Mucosa of rectum (tissue), 2 donors: ENCODE data around the gene ITSN1.
A peak's percentile ranks its signal among the peaks of the same experiment; 100 is the strongest.

Source experiments
- H3K27ac ChIP-seq, 2 donors: one replicate each; pipeline ENCODE4 v1.7.0; 2013; ENCODE audit warnings: inconsistent platforms in 2 of 2, low read depth in 2 of 2, low read length in 2 of 2
- H3K27me3 ChIP-seq, 2 donors: one replicate each; pipeline ENCODE4 v1.7.0; 2013; ENCODE audit warnings: low read length in 2 of 2; ENCODE audit not compliant: control insufficient read depth in 2 of 2, insufficient read depth in 2 of 2
- H3K36me3 ChIP-seq, 2 donors: one replicate each; pipeline ENCODE4 v1.7.0; 2013; ENCODE audit warnings: low read length in 2 of 2; ENCODE audit not compliant: control insufficient read depth in 2 of 2, insufficient read depth in 2 of 2
- H3K4me1 ChIP-seq, 2 donors: one replicate each; pipeline ENCODE4 v1.7.0; 2013; ENCODE audit warnings: low read length in 2 of 2, mild to moderate bottlenecking in 1 of 2; ENCODE audit not compliant: control insufficient read depth in 2 of 2, insufficient read depth in 2 of 2
- H3K4me3 ChIP-seq, 2 donors: one replicate each; pipeline ENCODE4 v1.7.0; 2013; ENCODE audit warnings: low read length in 2 of 2
- H3K9ac ChIP-seq, 2 donors: one replicate each; pipeline ENCODE4 v1.7.0; 2013; ENCODE audit warnings: low read length in 2 of 2, low read depth in 1 of 2, mild to moderate bottlenecking in 1 of 2
- H3K9me3 ChIP-seq, 2 donors: one replicate each; pipeline ENCODE4 v1.7.0; 2013; ENCODE audit warnings: low read length in 2 of 2; ENCODE audit not compliant: control insufficient read depth in 2 of 2
- donor health status: healthy.
- donor health status: Normal muscosa, but diverticular disease.

The ITSN1 gene

GRCh38 chr21:33799378-33800090 lies 157.2 kb downstream of the ITSN1 start:
- Histone ChIP-seq H3K4me1 (no peaks in the 10 kb centered on the region), H3K9ac (no peak overlapping the region), H3K27me3 (no peaks in the 10 kb centered on the region), H3K36me3 (peaks cover 11 to 12% of the 10 kb centered on the region in 2 donors), H3K9me3 (no peaks in the 10 kb centered on the region), H3K4me3 (no peak overlapping the region), H3K27ac (no peak overlapping the region)

DNA sequence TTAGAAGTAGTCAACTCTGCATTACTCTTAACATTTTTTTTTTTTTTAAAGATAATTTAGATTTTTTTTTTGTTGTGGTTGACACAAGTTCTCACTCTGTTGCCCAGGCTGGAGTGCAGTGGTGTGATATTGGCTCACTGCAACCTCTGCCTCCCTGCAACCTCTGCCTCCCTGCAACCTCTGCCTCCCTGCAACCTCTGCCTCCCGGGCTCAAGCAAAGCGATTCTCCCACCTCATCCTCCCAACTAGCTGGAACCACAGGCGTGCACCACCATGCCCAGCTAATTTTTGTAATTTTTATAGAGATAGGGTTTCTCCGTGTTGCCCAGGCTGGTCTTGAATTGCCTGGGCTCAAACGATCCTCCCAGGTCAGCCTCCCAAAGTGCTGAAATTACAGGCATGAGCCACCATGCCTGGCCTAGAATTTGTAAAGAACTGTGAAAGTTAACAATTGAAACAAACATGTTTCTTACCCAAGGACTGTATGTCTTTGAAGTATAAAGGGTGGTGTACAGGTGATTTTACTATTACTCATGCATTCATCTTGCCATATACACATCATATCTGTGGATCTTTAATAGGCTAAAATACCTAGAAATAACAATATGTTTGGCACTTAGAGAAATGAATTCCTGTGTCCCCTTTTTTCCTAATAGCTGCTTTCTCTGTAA lies 158.6 kb downstream of the ITSN1 start:
- no peak overlapping the region for H3K4me3 ChIP-seq
- no peaks in the 10 kb centered on the region for H3K27me3 ChIP-seq
- no peak overlapping the region for H3K27ac ChIP-seq
- H3K9ac ChIP-seq: no peak overlapping the region
- no peaks in the 10 kb centered on the region for H3K4me1 ChIP-seq
- peaks cover 9 to 11% of the 10 kb centered on the region in 2 donors for H3K36me3 ChIP-seq
- H3K9me3 ChIP-seq: no peaks in the 10 kb centered on the region

DNA sequence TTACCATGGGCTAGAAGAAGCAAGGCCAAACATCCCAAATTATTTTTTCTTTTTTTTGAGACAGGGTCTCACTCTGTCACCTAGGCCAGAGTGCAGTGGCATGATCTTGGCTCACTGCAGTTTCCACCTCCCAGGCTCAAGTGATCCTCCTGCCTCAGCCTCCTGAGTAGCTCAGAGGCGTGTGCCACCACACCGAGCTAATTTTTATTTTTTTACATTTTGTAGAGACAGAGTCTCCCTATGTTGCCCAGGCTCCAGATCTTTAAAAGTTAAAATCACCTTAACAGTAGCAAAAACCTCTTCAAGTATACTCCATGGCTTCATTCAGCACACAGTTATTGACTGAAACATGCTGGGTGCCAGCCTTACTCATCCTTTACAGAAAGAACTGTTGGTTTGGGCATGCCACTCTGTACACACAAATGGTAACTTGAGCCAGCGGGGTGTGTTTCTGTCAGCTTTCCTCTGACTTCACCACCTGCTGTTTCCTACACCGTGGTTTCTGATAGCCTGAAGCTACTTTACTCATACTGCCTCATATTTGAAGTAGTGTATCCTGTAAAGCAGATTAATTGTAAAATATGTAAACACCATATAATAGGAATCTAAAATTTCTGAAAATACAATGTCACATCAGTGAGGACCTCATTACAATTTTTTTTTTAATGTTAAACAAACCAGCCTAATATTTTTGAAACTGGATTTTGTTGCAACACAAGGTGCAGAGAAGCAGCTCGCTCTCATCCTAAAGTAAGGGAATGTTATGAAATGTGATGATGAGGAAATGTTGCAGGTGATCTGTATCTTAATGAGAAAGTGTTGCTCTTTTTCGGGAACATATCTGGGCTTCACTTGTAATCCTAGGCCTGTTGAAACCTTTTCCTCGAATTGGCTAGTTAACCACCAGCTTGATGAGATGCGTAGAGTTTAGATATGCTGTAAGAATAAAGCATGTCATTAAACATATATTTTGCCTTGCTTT lies 159.4 kb downstream of the ITSN1 start:
- Histone ChIP-seq H3K27me3 (no peaks in the 10 kb centered on the region), H3K27ac (no peak overlapping the region), H3K9ac (no peak overlapping the region), H3K4me3 (no peak overlapping the region), H3K4me1 (no peaks in the 10 kb centered on the region), H3K36me3 (peaks cover 9 to 11% of the 10 kb centered on the region in 2 donors), H3K9me3 (no peaks in the 10 kb centered on the region)

DNA sequence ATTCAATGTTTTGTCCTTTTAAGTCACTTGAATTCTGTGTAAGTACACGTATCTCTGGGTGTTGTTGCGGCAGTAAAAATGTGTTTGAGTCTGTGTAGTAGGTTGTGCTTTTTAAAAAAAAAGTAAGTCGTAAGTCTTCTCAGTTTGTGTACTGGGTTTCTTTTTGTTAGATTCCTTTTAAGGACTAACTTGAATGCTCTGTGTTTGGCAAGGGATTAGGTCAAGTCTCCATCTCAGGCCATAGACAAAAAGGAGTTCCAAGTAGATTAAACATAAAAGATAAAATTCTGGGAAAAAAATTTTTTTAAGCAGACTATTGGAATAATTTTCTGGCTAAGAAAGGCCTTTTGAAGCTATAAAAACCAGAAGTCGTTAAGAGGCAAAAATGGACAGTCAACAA lies 160.2 kb downstream of the ITSN1 start:
- Histone ChIP-seq H3K27me3 (no peaks in the 10 kb centered on the region), H3K9me3 (no peaks in the 10 kb centered on the region), H3K27ac (no peak overlapping the region), H3K36me3 (peaks cover 7 to 9% of the 10 kb centered on the region in 2 donors), H3K4me1 (no peaks in the 10 kb centered on the region), H3K9ac (no peak overlapping the region), H3K4me3 (no peak overlapping the region)

DNA sequence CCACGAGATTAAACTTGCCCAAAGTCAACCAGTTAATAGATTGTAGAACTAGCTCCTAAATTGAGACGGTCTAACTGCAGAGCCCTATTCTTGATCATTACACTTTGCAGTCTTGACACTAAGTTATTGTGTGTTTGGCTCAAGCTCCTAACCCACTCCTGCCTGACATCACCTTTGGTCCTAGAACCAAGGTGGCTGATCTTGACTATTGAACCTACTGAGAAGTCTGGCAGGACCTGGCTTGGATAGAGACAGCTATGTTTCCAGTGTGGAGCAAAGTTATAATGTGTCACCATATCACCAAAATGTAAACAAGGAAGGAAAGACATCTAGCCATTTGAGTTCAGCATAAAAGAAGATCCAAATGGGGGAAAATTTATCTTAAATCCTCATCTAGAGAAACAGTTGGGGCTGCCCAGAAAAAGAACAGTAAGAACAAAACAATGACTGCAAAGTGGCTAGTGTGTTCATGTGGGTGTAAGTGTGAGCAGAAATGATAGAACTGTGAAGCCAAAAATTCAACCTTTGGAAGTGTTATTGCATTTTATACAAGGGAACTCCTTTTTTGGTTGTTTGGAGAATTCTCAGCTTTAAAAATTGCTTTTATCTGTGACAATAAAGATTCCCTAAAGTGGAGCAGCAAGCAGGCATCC lies 166.5 kb downstream of the ITSN1 start:
- H3K9me3 ChIP-seq: no peaks in the 10 kb centered on the region
- H3K27ac ChIP-seq: no peak overlapping the region
- H3K4me3 ChIP-seq: no peak overlapping the region
- H3K27me3 ChIP-seq: no peaks in the 10 kb centered on the region
- no peak overlapping the region for H3K9ac ChIP-seq
- no peaks in the 10 kb centered on the region for H3K4me1 ChIP-seq
- peaks cover 2 to 3% of the 10 kb centered on the region in 2 donors for H3K36me3 ChIP-seq

- H3K27me3 ChIP-seq: no peaks in the 10 kb centered on the region
- H3K9me3 ChIP-seq: no peaks in the 10 kb centered on the region
- peaks cover 13% of the 10 kb centered on the region in 2 donors for H3K36me3 ChIP-seq
- H3K4me1 ChIP-seq: no peaks in the 10 kb centered on the region
- H3K27ac ChIP-seq: peak overlapping the region in 1 of 2 donors; percentile 39
- no peak overlapping the region for H3K4me3 ChIP-seq
- H3K9ac ChIP-seq: no peak overlapping the region
Measured at GRCh38 chr21:33810766-33811165, 168.5 kb downstream of the ITSN1 start.

DNA sequence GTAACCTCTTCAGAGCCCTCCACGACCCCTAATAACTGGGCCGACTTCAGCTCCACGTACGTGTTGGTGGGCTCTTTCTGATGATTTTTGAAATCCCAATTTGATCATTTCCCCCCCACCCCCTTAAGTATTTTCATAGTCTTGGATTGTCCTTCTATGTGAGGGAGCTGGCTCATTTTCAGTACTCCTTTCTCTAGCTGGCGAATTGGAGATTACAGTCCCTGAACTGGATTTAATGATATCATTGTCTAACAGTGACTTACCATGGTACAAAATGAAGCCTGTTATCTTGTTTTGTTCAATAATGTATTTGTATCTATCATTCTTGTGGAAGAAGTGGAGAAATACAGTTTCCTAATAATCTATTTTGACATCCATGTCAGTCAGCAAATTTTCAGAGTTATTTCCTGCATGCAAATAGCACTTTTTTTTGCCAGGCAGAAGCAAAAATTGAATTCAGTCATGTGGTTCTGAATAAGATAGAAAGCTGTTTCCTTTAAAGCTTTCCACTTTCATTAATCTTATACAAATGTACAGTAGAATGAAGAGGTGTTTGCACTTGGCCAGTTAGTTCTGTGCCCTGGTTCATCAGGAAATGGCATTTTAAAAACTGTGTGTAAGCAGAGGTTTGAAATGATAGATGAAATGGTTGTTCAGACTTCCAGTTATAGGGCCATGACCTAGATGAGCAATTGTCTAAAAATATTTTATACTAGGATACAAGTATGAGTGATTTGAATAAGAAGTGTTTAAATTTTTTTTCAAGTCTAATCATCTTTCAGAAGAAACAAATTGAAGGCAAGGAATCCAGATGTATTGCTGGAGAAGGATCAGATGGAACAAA lies 169.1 kb downstream of the ITSN1 start:
- Histone ChIP-seq H3K4me1 (no peaks in the 10 kb centered on the region), H3K9ac (no peak overlapping the region), H3K4me3 (no peak overlapping the region)

DNA sequence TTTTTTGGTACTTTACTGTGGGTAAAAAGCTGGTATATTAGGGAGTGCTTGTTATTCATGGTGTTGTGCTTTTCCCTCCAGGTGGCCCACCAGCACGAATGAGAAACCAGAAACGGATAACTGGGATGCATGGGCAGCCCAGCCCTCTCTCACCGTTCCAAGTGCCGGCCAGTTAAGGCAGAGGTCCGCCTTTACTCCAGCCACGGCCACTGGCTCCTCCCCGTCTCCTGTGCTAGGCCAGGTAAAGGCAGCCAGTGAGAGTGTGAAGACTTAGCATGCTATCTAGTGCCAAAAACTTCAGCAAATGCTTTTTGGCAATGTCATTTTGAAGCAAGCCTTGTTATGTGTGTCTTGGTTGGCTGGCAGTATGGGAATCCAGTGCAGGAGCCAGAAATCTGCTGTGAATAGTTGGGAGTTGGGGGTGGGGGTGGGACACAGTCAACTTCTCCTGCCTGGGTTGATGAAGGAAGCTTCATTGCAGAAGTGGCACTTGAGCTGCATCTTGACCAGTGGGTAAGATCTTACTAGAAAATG lies 171.6 kb downstream of the ITSN1 start:
- H3K36me3 ChIP-seq: peaks cover 15 to 21% of the 10 kb centered on the region in 2 donors
- no peak overlapping the region for H3K4me3 ChIP-seq
- no peak overlapping the region for H3K9ac ChIP-seq
- H3K4me1 ChIP-seq: no peaks in the 10 kb centered on the region
- H3K9me3 ChIP-seq: no peaks in the 10 kb centered on the region
- H3K27me3 ChIP-seq: no peaks in the 10 kb centered on the region
- no peak overlapping the region for H3K27ac ChIP-seq

More for the DNA sequence above, 169.1 kb downstream of the ITSN1 start:
- Histone ChIP-seq H3K9me3 (no peaks in the 10 kb centered on the region), H3K27me3 (no peaks in the 10 kb centered on the region), H3K36me3 (peaks cover 13% of the 10 kb centered on the region in 2 donors), H3K27ac (peak overlapping the region; percentile 38 to 39)

DNA sequence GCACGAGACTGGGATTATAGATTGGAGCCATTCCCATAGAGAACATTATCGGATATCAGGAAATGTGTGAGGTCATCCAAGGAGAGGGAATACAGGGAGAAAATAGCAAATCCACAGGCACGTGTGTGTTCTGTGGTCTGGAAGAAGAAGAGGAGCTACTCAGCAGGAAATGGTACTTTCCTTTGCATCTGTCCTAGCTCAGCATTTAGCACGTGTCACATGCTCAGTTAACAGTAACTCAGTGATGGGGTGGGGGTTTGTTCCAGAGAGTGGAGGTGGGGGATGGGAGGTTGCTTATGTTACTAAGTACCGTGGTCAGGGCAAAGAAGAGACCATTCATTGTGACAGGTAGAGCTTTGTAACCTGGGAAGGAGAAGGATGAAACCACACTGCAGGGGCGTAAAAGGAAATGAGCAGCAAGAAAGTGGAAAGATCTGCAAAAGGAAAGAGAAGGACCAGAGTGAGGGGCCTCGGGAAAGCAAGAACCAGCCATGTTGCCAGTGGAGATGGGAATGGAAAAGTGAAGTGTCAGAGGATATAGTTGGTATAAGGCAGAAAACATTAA lies 172.9 kb downstream of the ITSN1 start:
- no peaks in the 10 kb centered on the region for H3K4me1 ChIP-seq

More for the DNA sequence above, 172.9 kb downstream of the ITSN1 start:
- no peaks in the 10 kb centered on the region for H3K27me3 ChIP-seq
- no peak overlapping the region for H3K27ac ChIP-seq
- no peaks in the 10 kb centered on the region for H3K9me3 ChIP-seq
- no peak overlapping the region for H3K9ac ChIP-seq
- no peak overlapping the region for H3K4me3 ChIP-seq
- peaks cover 15 to 24% of the 10 kb centered on the region in 2 donors for H3K36me3 ChIP-seq
